HG02943 (cell line): ENCODE results near the gene UNC93B1.

Experiments used
- ATAC-seq: cut with Tn5 transposase; IDR thresholded peaks from one replicate; pipeline ENCODE4 v1.9.1; 2021; ENCODE audit warnings: mild to moderate bottlenecking, low read depth, moderate library complexity; ENCODE audit not compliant: unreplicated experiment

Gene UNC93B1

GRCh38 chr11:68003846-68004550, at the start of gene UNC93B1:
Gene UNC93B1 (minus strand): TSS chr11:68004097. CDS start chr11:68004043, 54 bp downstream.
- ATAC-seq, result no peak

DNA sequence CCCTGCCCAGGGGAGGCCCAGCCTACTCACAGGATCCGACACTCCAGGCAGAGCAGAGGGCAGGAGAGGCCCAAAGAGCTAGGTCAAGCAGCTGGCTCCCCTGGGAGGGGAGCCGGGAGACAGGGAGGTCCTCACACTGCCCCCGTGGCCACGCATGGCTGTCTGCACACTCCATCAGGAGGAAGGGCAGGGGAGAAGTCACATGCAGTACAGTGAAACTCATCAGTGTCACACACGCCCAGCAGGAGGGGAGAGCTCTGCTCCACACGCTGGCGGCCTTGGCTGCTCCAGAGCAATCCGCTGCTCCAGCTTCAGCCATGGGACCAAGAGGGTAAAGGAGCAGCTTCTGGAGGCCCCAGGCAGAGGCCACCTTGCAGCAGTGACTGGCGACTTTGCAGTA, 49.2 kb upstream of the UNC93B1 start:
- no peak for ATAC-seq

GRCh38 chr11:68052137-68052873, 48.4 kb upstream of the UNC93B1 start:
- no peak for ATAC-seq

GRCh38 chr11:68051191-68052136, 47.6 kb upstream of the UNC93B1 start:
- no peak for ATAC-seq

DNA sequence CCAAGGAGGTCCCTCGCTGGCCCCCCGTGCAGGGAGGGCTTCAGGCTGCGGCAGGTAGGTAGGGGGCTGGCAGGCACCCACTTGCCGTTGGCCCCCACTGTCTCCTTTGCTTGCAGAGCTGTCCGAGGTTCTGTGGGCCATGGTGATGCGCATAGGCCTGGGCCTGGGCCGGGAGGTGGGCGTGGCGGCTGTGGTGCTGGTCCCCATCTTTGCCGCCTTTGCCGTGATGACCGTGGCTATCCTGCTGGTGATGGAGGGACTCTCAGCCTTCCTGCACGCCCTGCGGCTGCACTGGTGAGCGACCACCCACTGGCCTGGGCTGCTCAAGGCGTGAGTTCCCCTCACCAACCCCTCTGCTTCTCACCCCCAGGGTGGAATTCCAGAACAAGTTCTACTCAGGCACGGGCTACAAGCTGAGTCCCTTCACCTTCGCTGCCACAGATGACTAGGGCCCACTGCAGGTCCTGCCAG, 46.5 kb upstream of the UNC93B1 start:
- no peak for ATAC-seq

DNA sequence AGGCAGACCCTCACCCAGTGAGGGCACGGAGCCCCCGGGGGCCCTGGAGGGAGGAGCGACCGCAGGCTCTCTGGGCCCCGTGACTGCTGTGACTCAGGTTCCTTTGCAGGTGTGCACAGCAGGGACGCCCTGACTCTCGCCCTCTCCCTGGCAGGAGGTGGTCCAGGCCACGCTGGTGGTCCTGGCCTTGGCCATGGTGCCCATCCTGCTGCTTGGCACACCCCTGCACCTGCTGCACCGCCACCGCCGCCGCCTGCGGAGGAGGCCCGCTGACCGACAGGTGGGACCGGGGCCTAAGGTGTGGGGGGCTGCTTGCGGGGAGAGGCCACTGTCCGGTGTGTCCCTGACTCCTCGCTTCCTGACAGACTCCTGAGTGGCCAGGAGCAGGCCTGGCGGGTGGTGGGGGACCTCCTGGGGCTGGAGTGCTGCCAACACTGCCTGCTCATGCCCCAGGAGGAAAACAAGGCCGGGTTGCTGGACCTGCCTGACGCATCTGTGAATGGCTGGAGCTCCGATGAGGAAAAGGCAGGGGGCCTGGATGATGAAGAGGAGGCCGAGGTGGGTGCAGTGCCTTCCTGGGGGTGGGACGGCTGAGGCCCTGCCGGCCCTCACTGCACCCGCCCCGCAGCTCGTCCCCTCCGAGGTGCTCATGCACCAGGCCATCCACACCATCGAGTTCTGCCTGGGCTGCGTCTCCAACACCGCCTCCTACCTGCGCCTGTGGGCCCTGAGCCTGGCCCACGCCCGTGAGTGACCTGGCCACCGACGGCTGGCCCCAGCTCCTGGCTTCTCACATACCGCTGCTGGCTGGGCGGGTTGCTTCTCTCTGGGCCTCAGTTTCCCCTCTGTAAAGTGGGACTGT, 45.8 kb upstream of the UNC93B1 start:
- no peak for ATAC-seq

- no peak for ATAC-seq
Measured at GRCh38 chr11:68048681-68049508, 45.0 kb upstream of the UNC93B1 start.

DNA sequence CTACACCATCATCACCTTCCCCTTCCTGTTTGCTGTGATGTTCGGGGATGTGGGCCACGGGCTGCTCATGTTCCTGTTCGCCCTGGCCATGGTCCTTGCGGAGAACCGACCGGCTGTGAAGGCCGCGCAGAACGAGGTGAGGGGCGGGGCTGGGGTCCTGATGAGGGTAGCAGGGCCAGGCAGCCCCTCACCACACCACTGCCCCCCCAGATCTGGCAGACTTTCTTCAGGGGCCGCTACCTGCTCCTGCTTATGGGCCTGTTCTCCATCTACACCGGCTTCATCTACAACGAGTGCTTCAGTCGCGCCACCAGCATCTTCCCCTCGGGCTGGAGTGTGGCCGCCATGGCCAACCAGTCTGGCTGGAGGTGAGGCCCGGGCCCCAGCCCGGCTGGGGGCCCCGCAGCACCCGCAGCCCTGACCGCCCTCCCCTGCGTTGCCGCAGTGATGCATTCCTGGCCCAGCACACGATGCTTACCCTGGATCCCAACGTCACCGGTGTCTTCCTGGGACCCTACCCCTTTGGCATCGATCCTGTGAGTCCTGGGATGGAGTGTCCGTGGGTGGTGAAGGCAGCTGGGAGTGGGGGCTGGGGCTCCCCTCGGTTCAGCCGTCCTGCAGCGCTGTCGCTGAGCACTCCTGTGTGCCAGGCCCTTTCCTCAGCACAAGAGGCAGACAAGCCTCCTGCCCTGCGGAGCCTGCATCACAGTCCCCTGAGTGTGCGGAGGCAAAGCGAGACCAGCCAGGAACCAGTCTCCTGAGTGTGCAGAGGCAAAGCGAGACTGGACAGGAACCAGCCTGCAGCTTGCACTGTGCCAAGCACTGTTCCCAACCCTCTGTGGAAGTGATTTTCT, 43.8 kb upstream of the UNC93B1 start:
- no peak for ATAC-seq

GRCh38 chr11:68044898-68045351, 41.0 kb upstream of the UNC93B1 start:
- no peak for ATAC-seq

DNA sequence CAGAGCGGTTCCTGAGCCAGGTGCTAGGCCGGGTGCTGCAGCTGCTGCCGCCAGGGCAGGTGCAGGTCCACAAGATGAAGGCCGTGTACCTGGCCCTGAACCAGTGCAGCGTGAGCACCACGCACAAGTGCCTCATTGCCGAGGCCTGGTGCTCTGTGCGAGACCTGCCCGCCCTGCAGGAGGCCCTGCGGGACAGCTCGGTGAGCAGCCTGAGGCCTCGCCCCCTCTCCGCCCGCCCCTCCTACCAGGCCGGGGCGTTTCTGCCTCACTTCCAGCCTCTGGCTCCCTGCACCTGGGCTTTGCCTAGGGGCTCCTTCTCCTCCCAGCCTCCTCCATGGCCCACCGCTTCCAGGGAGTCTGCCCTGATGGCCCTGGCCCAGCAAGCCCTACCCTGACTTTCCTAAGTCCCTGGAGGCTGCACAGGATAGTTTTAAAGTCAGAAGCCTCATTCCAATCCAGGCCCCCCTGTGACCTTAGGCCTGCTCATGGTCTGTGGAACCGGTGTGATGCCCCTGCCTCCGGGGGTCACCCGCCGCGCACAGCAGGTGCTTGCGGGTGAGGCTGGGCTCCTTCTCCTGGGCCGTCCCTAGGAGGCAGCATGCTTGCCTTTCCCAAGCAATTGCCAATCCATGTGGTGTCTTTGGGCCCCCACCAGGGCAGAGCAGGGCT, 40.4 kb upstream of the UNC93B1 start:
- no peak for ATAC-seq

- no peak for ATAC-seq
Measured at GRCh38 chr11:68043349-68044144, 39.6 kb upstream of the UNC93B1 start.

DNA sequence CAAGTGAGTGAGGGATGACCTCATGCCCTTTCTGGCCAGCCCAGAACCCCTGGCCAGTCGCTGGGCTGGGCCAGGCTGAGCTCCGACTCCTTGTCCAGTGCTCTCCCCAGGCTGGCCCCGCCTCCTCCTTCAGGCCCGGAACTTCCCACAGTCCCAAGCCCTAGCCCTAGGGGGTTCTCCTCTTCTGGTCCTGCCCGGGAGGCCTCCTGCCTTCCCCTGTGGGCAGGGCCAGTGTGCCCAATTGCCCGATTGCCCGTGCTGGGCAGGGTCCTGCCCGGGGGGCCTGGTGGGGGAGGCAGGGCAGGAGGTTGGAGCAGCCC, 39.1 kb upstream of the UNC93B1 start:
- ATAC-seq, result no peak

- ATAC-seq, result no peak
Measured at GRCh38 chr11:68042219-68043028, 38.5 kb upstream of the UNC93B1 start.

DNA sequence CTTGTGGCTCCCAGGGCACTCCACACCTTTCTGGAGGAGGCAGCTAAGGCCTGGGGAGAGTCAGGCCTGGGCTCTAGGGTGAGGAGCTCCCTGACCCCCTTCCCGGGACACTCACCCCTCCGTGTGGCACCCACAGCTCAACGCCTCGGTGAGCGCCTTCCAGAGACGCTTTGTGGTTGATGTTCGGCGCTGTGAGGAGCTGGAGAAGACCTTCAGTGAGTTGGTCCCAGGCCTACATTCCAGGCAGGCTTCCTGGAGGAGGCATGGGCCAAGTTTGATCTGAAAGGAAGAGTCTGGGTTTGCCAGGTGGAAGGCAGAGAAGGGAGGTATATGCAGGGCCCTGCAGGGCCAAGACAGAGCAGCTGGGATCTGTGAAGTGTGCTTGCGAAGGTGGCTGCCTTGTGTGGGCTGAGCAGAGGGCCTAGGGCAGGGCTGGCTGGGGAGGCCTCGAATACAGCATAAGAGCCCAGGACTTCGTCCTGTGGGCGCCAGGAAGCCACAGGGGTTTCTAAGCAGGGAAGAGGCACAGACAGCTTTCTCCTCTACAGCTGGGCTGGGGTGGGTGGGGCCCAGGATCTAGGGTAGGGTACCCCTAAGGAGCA, 37.8 kb upstream of the UNC93B1 start:
- no peak for ATAC-seq

DNA sequence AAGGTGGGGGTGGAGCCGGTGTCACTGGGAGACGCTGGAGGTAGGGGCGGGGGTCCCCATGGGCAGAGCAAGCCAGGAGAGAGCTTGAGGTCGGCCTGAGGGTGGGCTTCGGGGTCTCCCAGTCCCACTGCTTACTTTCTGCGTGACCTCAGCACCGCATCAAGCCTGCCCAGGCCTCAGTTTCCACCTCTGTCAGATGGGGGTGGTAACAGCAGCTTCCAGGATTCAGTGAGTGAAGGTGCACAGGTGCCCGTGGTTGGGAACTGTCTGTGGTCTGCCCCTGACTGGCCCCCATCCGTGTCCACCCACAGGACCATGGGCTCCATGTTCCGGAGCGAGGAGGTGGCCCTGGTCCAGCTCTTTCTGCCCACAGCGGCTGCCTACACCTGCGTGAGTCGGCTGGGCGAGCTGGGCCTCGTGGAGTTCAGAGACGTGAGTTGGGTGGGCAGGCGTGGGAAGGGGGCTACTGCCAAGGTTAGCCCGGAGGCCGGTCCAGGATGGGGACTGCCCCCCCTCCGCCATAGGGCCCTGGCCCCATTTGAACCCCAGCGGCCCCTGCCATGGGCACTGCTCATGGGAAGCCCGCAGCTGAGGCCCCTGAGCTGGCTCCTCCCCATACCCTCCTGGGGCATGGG, 37.2 kb upstream of the UNC93B1 start:
- no peak for ATAC-seq
